ENCODE results near the gene P2RY11. TPM values are rescaled to one million over a fixed set of nuclear protein-coding genes. Genes with fewer than 3 reads are reported as not detected.
A peak's percentile ranks its signal among the peaks of the same experiment; 100 is the strongest.

P2RY11 gene
- total RNA-seq, 1 donor from 2014 or later, result 3.0 TPM

- no peak for DNase-seq
Measured at GRCh38 chr19:10093295-10094186, 18.0 kb upstream of the P2RY11 start.

DNA sequence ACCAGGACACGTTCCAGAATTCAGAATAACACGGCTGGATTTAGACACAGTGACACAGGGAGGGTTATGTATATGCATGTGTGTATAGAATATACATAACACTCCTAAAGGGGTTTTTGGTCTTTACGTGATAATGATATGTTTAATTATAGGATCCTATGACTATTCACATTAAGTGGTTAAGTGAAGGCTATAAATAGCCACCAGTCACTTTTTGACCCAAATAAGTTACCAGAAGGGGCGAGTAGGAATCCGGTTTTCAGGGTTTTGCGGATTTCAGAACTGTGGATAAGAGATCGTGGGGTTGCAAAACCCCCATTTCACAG, 15.9 kb upstream of the P2RY11 start:
- DNase-seq, result no peak

DNA sequence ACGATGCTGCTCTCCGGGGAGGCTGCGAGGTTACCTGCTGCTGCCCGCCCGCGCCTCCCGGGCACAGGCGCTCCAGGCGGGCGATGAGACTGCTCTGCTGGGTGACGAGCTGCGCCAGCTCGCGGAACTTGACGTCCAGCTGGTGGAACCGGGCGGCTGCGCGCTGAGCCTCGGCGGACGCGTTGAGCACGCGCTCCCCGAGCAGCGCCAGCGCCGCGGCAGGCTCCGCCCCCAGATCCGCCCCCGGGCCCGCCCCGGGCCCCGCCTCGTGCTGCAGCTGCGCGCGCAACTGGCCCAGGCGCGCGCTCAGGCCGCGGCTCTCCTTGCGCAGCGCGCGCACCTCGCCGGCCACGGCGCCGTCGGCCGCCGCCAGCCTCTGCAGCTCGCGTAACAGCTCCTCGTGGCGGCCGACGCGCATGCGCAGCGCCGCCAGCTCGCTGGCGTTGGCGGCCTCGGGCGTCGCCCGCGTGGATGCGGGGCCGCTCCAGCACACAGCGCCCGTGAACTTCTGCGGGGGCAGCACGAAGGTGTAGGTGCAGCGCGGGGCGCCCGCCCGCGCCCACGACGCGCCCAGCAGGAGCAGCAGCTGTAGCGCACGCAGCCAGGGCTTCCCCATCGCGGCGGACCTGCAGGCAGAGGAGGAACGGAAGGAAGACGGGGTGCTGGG, 15.4 kb upstream of the P2RY11 start:
- DNase-seq, result peak; percentile 80

DNA sequence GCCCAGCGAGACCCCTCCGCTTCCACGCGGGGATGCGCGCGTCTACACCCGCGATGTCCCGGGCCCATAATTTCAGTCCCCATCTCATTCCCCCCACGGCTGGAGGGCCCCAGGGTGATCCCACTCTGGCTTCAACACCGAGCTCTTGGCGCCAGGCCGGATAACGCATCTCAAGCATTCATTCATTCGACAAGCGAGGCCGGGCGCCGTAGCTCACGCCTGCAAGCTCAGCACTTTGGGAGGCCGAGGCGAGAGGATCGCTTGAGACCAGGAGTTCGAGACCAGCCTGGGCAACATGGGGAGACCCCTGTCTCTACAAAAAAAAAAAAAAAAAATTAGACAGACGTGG, 14.9 kb upstream of the P2RY11 start:
- DNase-seq, result no peak

GRCh38 chr19:10100163-10100785, 11.2 kb upstream of the P2RY11 start:
- no peak for DNase-seq

GRCh38 chr19:10102787-10103236, 8.7 kb upstream of the P2RY11 start:
- no peak for DNase-seq

DNA sequence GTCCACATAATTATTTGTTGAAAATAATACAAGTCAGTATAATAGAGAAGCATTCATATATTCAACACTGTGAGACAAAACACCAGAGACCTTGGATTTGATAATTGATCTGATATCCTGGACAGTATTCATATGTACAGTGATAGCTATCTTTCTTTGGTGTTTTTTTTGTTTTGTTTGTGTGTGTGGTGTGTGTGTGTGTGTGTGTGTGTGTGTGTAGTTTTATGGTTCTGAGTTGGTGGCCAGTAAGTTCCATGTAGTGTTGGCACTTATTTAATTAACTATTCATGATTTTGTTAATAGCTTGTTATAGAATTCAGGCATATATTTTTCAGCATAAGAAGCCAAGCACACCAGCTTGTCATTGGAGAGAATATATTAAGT, 7.4 kb upstream of the P2RY11 start:
- DNase-seq, result no peak

- DNase-seq, result no peak
Measured at GRCh38 chr19:10104665-10105508, 6.6 kb upstream of the P2RY11 start.

- no peak for DNase-seq
Measured at GRCh38 chr19:10105509-10106099, 5.9 kb upstream of the P2RY11 start.

- DNase-seq, result peak; percentile 98
Measured at GRCh38 chr19:10106100-10106936, 5.2 kb upstream of the P2RY11 start, which contains the start of gene PPAN. Gene PPAN (plus strand): TSS chr19:10106362. CDS start chr19:10106395, 33 bp downstream.

GRCh38 chr19:10107254-10107653, 4.2 kb upstream of the P2RY11 start:
- no peak for DNase-seq

DNA sequence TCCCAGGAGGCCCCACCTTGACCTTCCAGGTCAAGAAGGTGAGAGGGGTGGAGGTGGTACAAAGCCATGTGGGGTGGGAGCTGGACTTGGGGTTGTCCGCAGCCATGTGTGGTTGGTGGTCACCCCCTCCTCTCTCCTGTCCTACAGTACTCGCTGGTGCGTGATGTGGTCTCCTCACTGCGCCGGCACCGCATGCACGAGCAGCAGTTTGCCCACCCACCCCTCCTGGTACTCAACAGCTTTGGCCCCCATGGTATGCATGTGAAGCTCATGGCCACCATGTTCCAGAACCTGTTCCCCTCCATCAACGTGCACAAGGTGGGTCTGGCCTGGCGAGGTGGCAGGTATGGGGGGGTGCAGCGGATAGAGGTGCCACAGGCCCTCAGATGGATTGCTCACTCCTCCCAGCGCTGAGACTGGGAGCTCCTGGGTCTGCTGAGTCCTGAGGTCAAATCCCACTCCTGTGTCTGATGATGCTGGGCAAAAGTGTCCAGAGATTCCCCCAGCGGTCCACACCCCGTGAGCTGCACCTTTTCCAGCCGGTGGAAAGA, 3.6 kb upstream of the P2RY11 start:
- no peak for DNase-seq

DNA sequence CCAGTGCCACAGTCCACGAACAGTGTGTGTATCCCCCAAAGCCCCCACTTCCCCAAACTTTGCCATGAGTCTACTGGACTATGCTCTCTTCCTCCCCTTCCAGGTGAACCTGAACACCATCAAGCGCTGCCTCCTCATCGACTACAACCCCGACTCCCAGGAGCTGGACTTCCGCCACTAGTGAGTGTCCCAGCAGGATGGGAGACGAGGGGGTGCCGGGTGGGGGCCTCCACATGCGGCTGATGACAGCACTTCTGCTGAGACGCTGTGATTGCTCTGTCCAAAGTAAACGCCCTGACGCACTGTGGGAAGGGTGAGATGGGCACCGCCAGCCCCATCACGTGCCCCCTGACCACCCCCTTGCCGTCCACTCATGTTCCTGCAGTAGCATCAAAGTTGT, 2.0 kb upstream of the P2RY11 start:
- no peak for DNase-seq

DNA sequence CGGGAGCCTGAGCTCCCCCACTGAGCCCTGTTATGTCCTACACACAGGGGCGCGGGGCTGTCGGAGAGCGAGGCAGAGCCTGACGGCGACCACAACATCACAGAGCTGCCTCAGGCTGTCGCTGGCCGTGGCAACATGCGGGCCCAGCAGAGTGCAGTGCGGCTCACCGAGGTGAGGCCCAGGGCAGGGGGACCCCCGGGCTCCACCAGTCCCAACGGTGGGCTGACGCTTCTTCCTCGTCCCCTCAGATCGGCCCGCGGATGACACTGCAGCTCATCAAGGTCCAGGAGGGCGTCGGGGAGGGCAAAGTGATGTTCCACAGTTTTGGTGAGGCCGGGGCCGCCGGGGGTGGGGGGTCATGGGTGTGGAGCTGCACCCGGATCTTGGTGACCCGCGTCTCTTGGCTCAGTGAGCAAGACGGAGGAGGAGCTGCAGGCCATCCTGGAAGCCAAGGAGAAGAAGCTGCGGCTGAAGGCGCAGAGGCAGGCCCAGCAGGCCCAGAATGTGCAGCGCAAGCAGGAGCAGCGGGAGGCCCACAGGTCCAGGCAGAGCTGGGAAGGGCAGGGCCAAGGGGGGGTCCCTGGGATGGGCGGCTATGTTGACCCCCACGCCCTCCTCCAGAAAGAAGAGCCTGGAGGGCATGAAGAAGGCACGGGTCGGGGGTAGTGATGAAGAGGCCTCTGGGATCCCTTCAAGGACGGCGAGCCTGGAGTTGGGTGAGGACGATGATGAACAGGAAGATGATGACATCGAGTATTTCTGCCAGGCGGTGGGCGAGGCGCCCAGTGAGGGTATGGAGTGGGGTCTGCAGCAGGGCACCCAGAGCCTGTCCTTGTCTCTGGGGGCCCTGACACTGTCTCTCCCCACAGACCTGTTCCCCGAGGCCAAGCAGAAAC, 1.2 kb upstream of the P2RY11 start:
- DNase-seq, result no peak

- no peak for DNase-seq
Measured at GRCh38 chr19:10110972-10111317, 548 bp upstream of the P2RY11 start.

- no peak for DNase-seq
Measured at GRCh38 chr19:10112037-10112761, 706 bp downstream of the P2RY11 start.

DNA sequence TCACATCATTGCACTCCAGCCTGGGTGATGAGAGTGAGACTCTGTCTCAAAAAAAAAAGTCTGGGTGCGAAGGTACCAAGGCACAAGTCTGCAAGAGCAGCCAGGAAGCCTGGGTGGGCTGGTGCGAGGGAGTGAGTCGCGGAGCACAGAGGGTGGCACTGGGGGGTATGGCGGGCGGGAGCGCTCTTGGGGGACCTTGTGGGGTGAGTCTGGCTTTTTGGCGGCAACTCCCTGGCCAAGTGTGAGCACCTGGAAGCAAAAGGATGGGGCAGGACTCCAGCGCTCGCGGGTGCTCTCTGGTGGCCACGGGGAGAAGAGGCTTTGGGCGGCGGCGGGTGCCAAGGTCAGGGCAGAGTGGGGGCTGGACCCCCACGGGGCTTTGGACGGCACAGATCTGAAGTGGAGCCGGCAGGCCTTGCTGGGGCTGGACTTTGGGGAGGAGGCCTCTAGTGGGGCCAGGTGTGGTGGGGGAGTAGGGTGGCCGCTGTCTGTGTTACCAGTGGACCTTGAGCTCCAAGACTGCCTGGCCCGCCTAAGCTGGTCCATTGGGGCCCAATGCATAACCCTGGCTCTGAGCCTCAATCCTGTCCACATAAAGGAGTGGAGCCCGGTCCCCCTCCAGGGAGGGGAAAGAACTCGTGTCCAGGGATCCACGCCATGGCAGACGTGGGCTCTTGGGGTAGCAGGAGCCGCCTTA, 1.6 kb downstream of the P2RY11 start:
- no peak for DNase-seq

GRCh38 chr19:10113592-10113963, 2.1 kb downstream of the P2RY11 start:
- DNase-seq, result no peak
